CD4-positive, alpha-beta T cell (primary cell): ENCODE measurements around the gene ITPKB. TPM values are rescaled to one million over a fixed set of nuclear protein-coding genes. Genes with fewer than 3 reads are reported as not detected.

Experiments used
- ATAC-seq: fragments of 200-7000 bp; cut with Tn5 transposase; one replicate; pipeline ENCODE4 v1.10.0; 2022; ENCODE audit warnings: mild to moderate bottlenecking; ENCODE audit not compliant: poor library complexity
- CTCF ChIA-PET: fragments of 350-600 bp; sonication (Branson Sonifier 250); formaldehyde crosslinking; loops from one replicate; lab custom pipeline; 2021; ENCODE audit warnings: antibody characterized with exemption, inconsistent platforms; lab: Charles Lee
- POLR2A ChIA-PET: fragments of 350-600 bp; sonication (Branson Sonifier 250); formaldehyde crosslinking; loops from one replicate; lab custom pipeline; 2021; ENCODE audit warnings: antibody characterized with exemption, inconsistent platforms; lab: Charles Lee
- DNase-seq, 14 experiments: peaks; one replicate each; pipeline ENCODE4 v3.0.0-alpha.2; 2013 to 2020; ENCODE audit warnings: mixed read lengths in 2 of 14
- H3K27ac ChIP-seq, 2 donors: one replicate each; pipeline versions ENCODE4 v1.5.1 to v1.7.0; 2013; ENCODE audit warnings: low read length in 2 of 2, low read depth in 1 of 2, mild to moderate bottlenecking in 1 of 2
- H3K27me3 ChIP-seq, 2 experiments: 1 replicate in 1 of 2; 2 replicates in 1 of 2; pipeline versions ENCODE4 v1.6.1 to v1.7.0; 2013; ENCODE audit warnings: low read length in 2 of 2, control low read depth in 1 of 2, mild to moderate bottlenecking in 1 of 2, moderate library complexity in 1 of 2; ENCODE audit not compliant: insufficient read depth in 2 of 2, control insufficient read depth in 1 of 2
- H3K36me3 ChIP-seq: one replicate; pipeline ENCODE4 v1.6.1; 2013; ENCODE audit warnings: low read length, control low read depth; ENCODE audit not compliant: insufficient read depth
- H3K4me1 ChIP-seq: one replicate; pipeline ENCODE4 v1.6.1; 2013; ENCODE audit warnings: low read length, control low read depth; ENCODE audit not compliant: insufficient read depth
- H3K4me3 ChIP-seq: one replicate; pipeline ENCODE4 v1.5.1; 2013; ENCODE audit warnings: mild to moderate bottlenecking, low read length, moderate library complexity
- H3K9me3 ChIP-seq, 2 experiments: 1 replicate in 1 of 2; 2 replicates in 1 of 2; pipeline versions ENCODE4 v1.6.1 to v1.7.0; 2013; ENCODE audit warnings: low read length in 2 of 2, mild to moderate bottlenecking in 2 of 2, control low read depth in 1 of 2, moderate library complexity in 1 of 2; ENCODE audit not compliant: control insufficient read depth in 1 of 2, insufficient read depth in 1 of 2
- H3K27ac Mint-ChIP-seq: one replicate; pipeline ENCODE4 v1.8.0; 2020; ENCODE audit warnings: mixed read lengths
- H3K27me3 Mint-ChIP-seq: one replicate; pipeline ENCODE4 v1.8.0; 2021; ENCODE audit warnings: mixed read lengths
- H3K36me3 Mint-ChIP-seq: one replicate; pipeline ENCODE4 v1.8.0; 2021; ENCODE audit warnings: low read depth, mixed read lengths
- H3K4me1 Mint-ChIP-seq: one replicate; pipeline ENCODE4 v1.8.0; 2021; ENCODE audit warnings: low read depth, mixed read lengths
- H3K4me3 Mint-ChIP-seq: one replicate; pipeline ENCODE4 v1.8.0; 2020; ENCODE audit warnings: mild to moderate bottlenecking, mixed read lengths
- H3K9me3 Mint-ChIP-seq: one replicate; pipeline ENCODE4 v1.8.0; 2020; ENCODE audit warnings: mixed read lengths
- intact Hi-C, 2 experiments: fragments of 100-400 bp; cut with DNase I in 1 of 2; cut with micrococcal nuclease in 1 of 2; formaldehyde crosslinking; loops; one replicate each; pipeline versions ENCODE4 v1.15.1 to v1.9.0; 2023 to 2025; cut with DNase I, micrococcal nuclease
- total RNA-seq, 174 experiments: library from RNA in 2 of 174; stranded (reverse) in 2 of 174; gene quantifications; one replicate each; pipeline ENCODE4 v1.2.3 and lab custom pipeline; 2021 to 2026
- TF ChIP-seq, protein P1 (sequence below): fragments of 200-600 bp; IDR thresholded peaks from one replicate; pipeline ENCODE4 v1.8.0; 2022; ENCODE audit warnings: antibody characterized with exemption, mild to moderate bottlenecking

Gene ITPKB
- total RNA-seq, 2 experiments from 2014 or later: 565 to 583 TPM

DNA sequence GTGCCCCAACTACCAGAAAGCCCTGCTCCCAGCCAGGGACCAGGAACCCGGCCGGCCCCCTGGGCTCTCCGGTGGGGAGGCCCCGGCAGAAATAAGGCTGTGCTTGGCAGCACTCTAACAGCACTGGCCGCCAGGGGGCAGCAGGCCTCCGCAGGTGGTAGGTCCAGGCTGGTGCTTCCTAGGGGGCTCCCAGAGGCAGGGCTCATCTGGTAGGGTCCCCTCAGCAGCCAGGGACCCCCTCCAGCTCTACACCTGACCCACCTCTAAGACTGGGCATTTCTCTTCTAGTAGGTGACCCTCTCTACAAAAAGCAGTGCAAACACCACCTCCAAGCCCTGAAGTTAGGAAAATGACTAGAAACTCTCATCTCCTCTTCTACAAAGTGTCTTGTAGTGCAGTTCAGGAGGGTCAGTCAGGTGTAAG, 104.9 kb downstream of the ITPKB start:
- Mint-ChIP-seq H3K9me3 (no peaks in the 10 kb centered on the region), H3K27ac (peak overlapping the region; percentile 87), H3K4me3 (peak overlapping the region; percentile 52), H3K4me1 (peaks cover 61% of the 10 kb centered on the region), H3K36me3 (peaks cover 88% of the 10 kb centered on the region), H3K27me3 (no peaks in the 10 kb centered on the region)
- Histone ChIP-seq H3K4me3 (no peak overlapping the region), H3K36me3 (peaks cover 78% of the 10 kb centered on the region), H3K4me1 (peaks cover 55% of the 10 kb centered on the region), H3K9me3 (no peaks in the 10 kb centered on the region), H3K27me3 (no peaks in the 10 kb centered on the region), H3K27ac (peak overlapping the region; percentile 22 to 54)
- CTCF ChIA-PET: interaction anchor here (0.6 to 4.3 kb wide), 13 partner anchors 8 to 215 kb away, joined by 3 to 19 read pairs (median 4); no protein-coding TSS in a partner anchor
- POLR2A ChIA-PET: interaction anchor here (1.0 to 3.9 kb wide), 8 partner anchors 11 to 193 kb away, joined by 4 to 15 read pairs (median 7); partner anchors contain the start of gene ITPKB
- TF ChIP-seq, protein P1, sequence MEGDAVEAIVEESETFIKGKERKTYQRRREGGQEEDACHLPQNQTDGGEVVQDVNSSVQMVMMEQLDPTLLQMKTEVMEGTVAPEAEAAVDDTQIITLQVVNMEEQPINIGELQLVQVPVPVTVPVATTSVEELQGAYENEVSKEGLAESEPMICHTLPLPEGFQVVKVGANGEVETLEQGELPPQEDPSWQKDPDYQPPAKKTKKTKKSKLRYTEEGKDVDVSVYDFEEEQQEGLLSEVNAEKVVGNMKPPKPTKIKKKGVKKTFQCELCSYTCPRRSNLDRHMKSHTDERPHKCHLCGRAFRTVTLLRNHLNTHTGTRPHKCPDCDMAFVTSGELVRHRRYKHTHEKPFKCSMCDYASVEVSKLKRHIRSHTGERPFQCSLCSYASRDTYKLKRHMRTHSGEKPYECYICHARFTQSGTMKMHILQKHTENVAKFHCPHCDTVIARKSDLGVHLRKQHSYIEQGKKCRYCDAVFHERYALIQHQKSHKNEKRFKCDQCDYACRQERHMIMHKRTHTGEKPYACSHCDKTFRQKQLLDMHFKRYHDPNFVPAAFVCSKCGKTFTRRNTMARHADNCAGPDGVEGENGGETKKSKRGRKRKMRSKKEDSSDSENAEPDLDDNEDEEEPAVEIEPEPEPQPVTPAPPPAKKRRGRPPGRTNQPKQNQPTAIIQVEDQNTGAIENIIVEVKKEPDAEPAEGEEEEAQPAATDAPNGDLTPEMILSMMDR: peak; percentile 95
- ATAC-seq: peak; percentile 71
- intact Hi-C loops: loop anchor here (1.0 to 2.0 kb wide), 6 partner anchors 53 to 305 kb away; partner anchors contain the start of gene ITPKB (in 2 of the 2)
- peak; percentile 72 to 90 (median 78) for DNase-seq

DNA sequence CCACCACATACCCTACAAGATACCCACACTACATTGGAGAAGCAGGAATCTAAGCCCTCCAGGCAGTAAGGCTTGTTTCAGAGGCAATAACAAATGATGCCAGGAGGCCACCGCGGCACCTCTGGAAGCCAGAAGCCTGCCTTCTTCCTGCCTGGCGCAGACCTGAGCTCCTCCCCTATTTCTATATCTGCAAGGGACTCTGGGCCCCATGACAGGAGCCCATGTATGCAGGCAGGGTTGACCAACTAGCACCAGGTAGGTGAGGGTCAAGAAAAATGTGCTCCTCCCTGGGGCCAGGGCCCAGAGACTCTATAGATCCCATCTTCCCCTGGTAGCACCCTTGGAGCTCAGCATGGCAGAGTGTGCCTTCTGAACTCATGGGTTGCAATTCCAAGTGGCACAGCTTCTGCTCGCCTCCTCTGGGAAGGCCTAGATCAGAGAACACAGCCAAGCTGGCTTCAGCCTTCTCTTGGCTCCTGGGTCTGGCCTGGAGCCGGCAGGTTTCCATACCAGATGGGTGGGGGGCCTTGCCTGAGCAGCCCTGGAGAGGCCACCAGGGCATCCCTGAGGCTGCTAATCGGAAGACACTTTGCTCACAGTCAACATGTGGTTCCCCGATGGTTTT, 105.4 kb downstream of the ITPKB start:
- CTCF ChIA-PET: interaction anchor here (0.7 to 4.3 kb wide), 10 partner anchors 20 to 215 kb away, joined by 3 to 19 read pairs (median 4); no protein-coding TSS in a partner anchor
- H3K9me3 Mint-ChIP-seq: no peaks in the 10 kb centered on the region
- no peaks in the 10 kb centered on the region for H3K9me3 ChIP-seq
- no peak overlapping the region for H3K4me3 ChIP-seq
- peaks cover 73% of the 10 kb centered on the region for H3K36me3 ChIP-seq
- DNase-seq: peak in 1 of 14 experiments; percentile 31
- no peaks in the 10 kb centered on the region for H3K27me3 ChIP-seq
- H3K27ac ChIP-seq: peak overlapping the region; percentile 52 to 54
- H3K4me1 Mint-ChIP-seq: peaks cover 61% of the 10 kb centered on the region
- H3K4me1 ChIP-seq: peaks cover 55% of the 10 kb centered on the region
- H3K36me3 Mint-ChIP-seq: peaks cover 88% of the 10 kb centered on the region
- H3K27me3 Mint-ChIP-seq: no peaks in the 10 kb centered on the region
- peak; percentile 5 for ATAC-seq
- POLR2A ChIA-PET: interaction anchor here (0.9 to 3.9 kb wide), 8 partner anchors 11 to 193 kb away, joined by 4 to 15 read pairs (median 4); partner anchors contain the start of gene ITPKB
- peak overlapping the region; percentile 87 for H3K27ac Mint-ChIP-seq
- TF ChIP-seq, protein P1: no peak
- intact Hi-C loops: loop anchor here (1.0 to 2.0 kb wide), 6 partner anchors 53 to 305 kb away; partner anchors contain the start of gene ITPKB (in 2 of the 2)
- H3K4me3 Mint-ChIP-seq: peak overlapping the region; percentile 26

DNA sequence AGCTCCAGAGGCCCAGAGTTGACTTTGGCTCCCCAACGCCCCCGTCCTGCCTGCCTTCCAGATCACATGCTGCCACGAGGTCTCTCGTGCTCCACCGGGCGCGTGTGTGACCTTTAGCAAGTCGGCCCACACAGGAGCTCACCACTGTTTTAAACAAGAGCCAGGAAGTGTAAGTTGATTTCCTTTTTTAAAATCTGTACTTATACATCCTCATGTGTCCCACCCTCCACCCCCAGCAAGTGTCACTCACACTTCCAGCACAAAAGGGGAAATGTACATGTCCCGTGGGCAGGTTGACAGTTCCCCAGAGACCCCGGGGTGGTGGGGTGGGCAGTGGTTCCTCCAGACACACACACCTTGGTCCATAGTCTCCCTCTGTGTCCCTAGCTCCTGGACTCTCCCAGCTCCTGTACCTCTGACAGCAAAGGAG, 106.1 kb downstream of the ITPKB start:
- peak overlapping the region; percentile 26 for H3K4me3 Mint-ChIP-seq
- DNase-seq: peak in 1 of 14 experiments; percentile 32

More for the DNA sequence above, 106.1 kb downstream of the ITPKB start:
- H3K27ac Mint-ChIP-seq: peak overlapping the region; percentile 87
- intact Hi-C loops: no loop called here
- peaks cover 61% of the 10 kb centered on the region for H3K4me1 Mint-ChIP-seq
- Histone ChIP-seq H3K4me1 (peaks cover 52% of the 10 kb centered on the region), H3K4me3 (no peak overlapping the region), H3K27ac (peak overlapping the region; percentile 9 to 52), H3K9me3 (no peaks in the 10 kb centered on the region), H3K36me3 (peaks cover 66% of the 10 kb centered on the region), H3K27me3 (no peaks in the 10 kb centered on the region)
- no peak for ATAC-seq
- POLR2A ChIA-PET: interaction anchor here (0.7 to 3.9 kb wide), 6 partner anchors 30 to 194 kb away, joined by 3 to 15 read pairs (median 4); partner anchors contain the start of gene ITPKB
- CTCF ChIA-PET: interaction anchor here (0.7 to 4.3 kb wide), 9 partner anchors 20 to 216 kb away, joined by 3 to 19 read pairs (median 4); no protein-coding TSS in a partner anchor
- H3K36me3 Mint-ChIP-seq: peaks cover 84% of the 10 kb centered on the region
- TF ChIP-seq, protein P1: no peak
- H3K9me3 Mint-ChIP-seq: no peaks in the 10 kb centered on the region
- no peaks in the 10 kb centered on the region for H3K27me3 Mint-ChIP-seq
